Activated naive CD4-positive, alpha-beta T cell treated with anti-CD3 and anti-CD28 coated beads, Interleukin-2, amount 50 U/mL, for 16 hours (primary cell): ENCODE data around the gene SERPINI2.

ENCODE experiments used
- DNase-seq: peaks from one replicate; pipeline ENCODE4 v3.0.0-alpha.2; 2020

SERPINI2 gene, protein sequence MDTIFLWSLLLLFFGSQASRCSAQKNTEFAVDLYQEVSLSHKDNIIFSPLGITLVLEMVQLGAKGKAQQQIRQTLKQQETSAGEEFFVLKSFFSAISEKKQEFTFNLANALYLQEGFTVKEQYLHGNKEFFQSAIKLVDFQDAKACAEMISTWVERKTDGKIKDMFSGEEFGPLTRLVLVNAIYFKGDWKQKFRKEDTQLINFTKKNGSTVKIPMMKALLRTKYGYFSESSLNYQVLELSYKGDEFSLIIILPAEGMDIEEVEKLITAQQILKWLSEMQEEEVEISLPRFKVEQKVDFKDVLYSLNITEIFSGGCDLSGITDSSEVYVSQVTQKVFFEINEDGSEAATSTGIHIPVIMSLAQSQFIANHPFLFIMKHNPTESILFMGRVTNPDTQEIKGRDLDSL

DNA sequence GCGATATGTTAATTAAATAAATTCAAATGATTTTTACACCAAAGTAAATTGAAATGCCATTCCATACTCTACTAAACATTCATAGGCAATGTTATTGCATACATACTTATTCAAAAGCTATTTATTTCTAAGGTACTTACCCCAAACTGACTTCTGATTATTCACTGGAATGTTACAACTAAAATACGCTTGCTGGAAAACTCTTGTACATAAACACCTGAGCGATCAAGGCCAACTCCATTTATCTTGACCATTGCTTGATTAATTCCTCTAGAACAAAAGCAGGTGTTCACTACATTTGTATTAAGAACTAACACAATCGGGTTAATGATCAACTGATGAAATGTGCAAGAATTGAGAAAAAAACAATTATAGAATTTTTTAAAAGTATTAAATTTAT lies at the start of gene SERPINI2:
Gene SERPINI2, minus strand, starts transcription at position 180 of the 400 bp plus-strand sequence. CDS start 2,208 bp downstream, outside the sequence.
- DNase-seq: no peak

DNA sequence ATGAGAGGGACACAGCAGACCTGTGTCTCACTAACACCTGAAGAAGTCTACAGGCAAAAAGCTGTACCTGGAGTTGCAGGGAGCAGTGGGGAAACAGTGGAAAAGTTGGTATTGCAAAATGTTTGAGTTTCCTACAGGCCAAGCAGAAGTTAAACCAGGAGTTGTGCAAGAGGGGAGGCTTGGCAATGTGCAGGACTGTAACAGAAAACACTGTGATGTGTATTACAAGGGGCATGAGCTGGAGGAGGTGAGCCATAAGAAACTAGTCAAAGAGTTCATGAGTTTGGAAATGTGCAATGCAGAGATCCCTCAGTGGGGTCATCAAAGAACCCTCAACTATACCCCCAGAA lies 47.1 kb upstream of the SERPINI2 start:
- no peak for DNase-seq

DNA sequence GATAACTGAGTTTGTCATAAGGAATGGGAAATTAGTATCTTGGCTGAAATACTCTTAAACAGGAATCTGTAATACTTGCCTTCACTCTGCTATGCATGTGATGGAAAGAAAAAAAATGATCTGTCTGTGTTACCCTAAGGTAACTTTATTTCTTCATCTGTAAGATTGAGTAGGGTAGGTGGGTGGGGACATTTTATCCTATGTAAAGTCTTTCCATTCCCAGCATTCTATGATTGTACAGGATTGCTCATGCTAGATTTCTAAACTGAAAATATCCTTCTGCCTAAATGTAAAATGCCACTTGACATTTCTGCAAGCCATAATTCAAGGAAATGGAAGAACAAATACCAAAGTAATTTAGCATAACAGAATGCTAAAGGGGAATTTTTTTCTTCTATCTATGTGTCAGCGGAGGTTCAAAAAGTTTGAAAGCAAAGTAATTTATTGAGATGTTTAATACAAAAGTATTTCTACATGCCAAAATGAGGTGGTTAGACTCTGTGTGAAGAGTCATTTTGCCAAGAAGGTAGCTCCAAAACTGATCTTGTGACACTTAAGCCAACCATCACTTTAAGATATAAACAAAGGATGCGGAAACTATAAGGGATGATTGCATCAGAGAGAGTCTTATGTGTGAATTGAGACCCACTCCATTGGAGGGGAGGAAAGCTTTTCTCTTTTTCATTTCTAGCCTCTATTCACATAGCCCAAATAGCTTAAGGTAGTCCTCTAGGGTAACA lies 46.6 kb upstream of the SERPINI2 start:
- no peak for DNase-seq

DNA sequence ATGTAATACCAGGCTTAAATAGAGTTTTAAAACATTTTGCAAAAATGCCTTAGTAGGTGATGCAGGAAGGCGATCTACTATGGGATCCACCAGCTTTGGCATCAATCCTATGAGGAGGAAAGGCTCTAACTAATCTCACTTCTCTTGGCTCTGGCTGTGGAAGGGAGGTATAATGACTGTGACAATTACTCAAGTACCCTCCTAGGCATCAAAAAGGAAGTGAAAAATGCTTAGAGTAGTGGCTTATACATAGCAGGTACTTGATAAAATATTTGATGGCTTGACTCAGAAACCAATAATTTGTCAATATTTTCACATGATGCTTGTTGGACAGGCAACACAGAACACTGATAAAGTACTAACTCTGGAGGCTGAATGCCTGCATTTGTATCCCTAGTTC lies 34.1 kb upstream of the SERPINI2 start:
- DNase-seq: no peak

DNA sequence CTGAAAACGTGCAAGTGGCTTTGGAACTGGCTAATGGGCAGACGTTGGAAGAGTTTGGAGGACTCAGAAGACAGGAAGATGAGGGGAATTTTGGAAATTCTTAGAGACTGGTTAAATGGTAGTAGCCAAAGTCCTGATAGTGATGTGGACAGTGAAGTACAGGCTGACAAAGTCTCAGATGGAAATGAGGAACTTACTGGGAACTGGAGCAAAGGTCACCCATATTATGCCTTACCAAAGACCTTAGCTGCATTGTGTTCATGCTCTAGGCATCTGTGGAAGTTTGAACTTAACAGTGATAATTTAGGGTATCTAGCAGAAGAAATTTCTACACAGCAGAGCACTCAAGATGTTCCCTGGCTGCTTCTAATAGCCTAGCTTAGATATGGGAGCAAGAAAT lies 28.6 kb upstream of the SERPINI2 start:
- no peak for DNase-seq

DNA sequence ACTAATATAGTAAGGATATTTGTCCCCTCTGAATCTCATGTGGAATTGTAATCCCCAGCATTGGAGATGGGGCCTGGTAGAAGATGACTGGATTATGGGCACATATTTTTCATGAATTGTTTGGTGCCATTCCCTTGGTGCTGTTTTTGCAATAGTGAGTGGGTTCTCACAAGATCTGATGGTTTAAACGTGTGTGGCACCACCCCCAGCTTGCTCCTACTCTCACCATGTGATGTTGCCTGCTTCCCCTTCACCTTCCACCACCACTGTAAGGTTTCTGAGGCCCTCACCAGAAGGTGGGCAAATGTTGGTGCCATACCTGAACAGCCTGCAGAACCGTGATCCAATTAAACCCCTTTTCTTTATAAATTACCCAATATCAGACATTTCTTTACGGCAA lies 28.1 kb upstream of the SERPINI2 start:
- no peak for DNase-seq

DNA sequence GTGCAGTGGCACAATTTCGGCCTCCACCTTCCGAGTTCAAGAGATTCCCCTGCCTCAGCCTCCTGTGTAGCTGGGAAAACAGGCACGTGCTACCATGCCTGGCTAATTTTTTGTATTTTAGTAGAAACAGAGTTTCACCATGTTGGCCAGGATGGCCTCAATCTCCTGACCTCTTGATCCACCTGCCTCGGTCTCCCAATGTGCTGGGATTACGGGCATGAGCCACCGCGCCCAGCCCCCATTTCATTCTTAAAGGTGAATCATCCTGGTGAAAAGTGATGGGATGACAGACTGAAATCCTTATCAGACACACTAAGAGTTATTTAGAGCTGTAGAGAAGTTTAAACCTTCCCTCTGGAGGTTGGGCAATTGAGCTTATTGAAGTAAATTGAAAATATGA lies 24.1 kb upstream of the SERPINI2 start:
- DNase-seq: no peak

DNA sequence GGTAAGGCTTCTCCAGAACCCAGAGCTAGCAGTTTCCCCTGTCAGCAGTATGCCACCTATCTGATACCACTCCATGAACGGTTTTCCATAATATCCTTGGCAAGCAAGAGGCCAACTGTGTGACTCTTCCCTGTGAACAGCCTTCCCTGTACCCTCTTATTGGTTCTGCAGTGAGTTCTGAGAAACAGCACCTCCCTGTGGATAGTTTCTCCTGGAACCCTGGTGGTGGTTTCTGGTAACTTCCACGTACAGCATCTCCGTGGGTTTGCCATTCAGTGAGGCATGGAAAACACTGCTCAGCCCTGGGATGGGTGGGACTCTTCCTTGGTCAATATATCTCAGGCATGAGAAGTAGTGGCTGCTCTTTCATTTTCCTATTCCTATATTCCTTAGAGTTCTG lies 19.4 kb upstream of the SERPINI2 start:
- no peak for DNase-seq

DNA sequence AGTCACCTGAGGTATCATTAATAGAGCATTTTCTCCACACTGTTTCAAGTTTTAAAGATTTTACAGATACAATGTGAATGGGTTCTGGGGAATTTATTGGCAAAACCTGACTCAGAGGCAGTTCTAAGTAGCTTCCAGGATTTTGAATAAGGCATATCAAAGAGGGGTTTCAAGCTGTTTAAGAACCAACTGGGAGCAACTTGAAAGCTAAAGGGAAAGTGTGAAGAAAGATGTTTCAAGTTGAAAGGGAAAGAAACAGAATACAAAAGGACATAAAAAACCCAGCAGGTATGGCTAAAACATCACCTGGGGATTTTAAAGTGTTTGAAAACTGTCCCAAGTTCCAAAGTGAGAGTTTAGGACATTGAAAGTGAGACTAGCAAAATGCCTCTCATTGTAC lies 17.8 kb upstream of the SERPINI2 start:
- no peak for DNase-seq

DNA sequence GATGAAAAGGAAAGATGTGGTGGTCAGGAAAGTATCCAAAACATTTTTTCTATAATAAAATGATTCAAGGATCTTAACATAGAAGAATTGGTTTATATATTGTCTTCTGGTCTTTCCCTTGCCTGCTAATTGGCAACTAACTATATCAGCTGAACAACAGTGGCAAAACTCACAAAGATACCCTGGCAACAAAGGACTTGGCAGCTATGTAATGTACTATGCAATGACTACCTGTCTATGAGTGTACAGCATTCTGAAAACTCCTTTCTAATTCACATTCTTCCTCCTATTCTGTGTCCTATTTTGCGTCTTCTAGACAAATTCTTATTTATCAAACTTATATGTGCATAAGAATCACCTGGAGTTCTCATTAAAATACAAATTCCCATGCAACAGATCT lies 15.7 kb upstream of the SERPINI2 start:
- DNase-seq: no peak

DNA sequence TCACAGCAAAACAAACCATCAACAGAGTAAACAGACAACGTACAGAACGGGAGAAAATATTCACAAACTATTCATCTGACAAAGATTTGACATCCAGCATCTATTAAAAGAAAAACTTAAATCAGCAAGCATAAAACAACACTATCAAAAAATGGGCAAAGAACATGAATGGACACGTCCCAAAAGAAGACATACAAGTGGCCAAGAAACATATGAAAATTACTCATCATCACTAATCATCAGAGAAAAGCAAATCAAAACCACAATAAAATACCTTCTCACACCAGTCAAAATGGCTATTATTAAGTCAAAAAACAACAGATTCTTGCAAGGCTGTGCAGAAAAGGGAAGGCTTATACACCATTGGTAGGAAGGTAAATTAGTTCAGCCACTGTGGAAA lies 13.7 kb upstream of the SERPINI2 start:
- no peak for DNase-seq

DNA sequence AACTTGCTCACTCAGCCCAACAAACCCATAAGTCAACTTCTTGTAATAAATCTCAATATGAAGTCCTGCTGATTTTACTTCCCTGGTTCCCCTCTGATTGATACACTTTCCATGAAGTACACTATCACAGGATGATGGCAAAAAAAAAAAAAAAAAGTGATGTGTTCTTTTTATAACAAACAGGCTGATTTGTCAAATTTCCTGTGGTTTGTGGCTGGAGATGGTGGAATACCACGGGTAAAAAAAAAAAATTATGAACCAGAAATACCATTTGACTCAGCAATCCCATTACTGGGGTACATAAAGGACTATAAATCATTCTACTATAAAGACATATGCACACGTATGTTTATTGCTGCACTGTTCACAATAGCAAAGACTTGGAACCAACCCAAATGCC lies 10.7 kb upstream of the SERPINI2 start:
- no peak for DNase-seq

DNA sequence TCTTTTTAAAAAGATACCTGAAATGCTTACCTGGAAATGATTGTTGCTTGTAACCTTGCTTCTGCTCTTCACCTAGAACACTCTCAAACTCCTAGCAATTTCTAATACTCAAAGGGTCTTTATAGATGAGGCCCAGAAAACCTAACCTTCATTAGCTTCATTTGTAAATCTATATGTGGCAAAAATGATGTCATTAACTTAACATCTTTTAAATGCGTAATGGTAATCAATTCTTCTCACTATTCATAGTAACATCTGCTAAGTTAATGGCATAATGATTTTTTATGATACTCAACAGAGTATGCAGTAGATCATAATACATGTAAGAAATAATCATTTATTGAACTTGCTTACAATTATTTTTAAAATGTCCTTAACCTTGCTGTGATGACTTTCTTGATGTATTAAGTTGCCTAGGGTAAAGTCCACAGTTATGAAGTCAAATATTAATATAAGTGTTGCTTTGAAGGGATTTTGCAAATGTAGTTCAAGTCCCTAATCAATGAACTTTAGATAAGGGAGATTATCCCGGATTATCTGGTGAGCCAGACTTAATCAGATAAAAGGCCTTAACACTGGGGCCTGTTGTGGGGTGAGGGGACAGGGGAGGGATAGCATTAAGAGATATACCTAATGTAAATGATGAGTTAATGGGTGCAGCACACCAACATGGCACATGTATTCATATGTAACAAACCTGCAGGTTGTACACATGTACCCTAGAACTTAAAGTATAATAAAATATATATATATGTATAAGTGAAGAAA lies 10.1 kb upstream of the SERPINI2 start:
- no peak for DNase-seq

DNA sequence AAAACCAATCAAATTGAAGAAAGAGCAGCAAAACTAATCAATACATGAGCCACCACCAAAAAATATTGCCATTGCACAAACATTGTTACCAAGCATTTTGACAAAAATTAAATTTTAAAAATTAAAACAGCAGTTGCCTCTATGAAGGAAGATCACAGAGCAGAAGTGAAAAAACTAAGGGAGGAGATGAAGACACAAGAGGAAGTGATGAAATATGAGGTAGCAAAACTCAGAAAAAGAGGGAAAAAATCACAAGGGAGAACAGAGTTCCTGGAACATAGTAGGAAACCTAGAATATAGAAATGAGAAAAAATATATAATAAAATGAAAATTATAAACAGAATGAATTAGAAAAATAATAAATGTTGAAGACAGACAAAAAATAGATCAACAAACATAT lies 7.3 kb upstream of the SERPINI2 start:
- DNase-seq: no peak

DNA sequence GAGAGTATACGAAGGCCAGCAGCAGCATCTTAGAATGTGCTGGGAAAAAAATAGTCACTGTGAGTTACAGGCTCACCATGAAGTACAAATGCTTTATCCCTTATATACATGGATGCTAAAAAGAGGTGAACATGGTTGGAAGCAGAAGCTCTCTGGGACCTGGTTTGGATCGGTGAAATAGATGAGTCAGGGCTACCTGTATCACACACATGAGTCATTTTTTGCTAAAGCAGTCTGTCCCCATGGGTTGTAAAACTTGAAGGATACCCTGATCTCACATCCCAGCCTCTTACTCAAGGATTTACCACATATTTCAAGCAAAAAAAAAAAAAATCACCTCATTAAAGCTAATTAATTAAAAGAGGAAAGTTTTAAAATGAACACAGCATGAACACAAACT lies 6.9 kb upstream of the SERPINI2 start:
- no peak for DNase-seq

DNA sequence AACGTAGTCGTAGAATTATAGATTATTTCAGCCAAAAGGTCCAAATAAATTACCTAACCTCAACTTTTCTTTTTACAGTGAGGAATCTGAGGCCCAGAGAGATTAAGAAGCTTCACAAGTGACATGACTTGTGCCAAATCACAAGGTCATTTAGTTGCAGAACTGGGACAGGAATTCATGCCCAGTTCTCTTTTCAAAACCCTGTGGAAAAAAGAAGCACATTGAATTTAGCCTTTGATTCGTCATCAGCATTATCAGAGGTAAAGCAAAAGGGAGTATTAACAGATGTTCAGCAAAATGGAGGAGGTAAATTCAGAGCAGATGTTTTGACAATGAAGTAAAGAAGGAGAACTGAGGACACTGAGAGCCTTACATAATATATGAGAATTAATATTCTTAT lies 4.5 kb downstream of the SERPINI2 start:
- no peak for DNase-seq

DNA sequence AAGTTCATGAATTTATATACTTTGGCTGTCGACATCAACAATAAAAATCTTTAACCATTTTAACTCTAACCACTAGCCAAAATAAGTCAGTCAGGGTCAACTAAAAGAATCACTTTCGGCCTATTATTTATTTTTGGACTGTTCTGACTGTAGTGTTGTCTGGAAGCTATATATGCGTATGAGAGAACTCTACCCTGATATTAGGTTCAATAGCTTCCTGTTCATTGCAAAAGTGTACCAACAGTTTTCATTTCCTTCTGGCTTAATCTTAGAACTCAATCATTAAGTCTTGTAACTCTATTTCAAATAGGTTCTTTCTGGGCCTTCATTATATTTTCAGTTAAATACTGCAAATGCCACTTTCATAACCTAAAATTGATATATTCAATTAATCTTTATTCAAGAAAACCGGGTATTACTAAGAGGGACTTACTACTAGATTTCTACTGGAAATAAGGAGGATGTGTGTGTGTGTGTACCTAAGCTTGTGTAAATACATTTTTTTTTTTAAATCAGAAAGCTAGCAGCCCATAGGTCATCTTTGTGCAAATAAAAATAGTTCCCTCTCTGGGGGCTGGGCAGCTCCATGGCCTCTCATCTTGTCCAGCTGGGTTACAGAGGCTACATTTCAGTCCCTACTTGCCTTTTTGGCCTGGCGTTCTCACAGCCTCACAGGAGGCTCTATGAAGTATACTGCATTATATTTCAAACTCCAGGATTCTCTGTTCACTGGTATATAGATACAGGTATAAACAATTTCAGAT lies 5.8 kb downstream of the SERPINI2 start:
- no peak for DNase-seq

DNA sequence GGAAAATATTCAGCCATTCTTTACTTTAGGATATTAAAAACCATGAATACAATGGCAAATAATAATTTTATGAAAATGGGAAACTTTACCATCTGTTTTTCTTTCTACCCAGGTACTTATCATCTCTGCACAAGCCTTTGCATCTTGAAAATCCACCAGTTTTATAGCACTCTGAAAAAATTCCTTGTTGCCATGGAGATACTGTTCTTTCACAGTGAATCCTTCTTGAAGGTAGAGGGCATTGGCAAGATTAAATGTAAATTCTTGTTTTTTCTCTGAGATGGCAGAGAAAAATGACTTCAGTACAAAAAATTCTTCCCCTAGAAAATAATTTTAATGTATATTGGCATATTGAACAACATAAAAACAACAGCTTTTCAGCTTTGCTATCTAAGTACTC lies 6.9 kb downstream of the SERPINI2 start:
- DNase-seq: no peak

DNA sequence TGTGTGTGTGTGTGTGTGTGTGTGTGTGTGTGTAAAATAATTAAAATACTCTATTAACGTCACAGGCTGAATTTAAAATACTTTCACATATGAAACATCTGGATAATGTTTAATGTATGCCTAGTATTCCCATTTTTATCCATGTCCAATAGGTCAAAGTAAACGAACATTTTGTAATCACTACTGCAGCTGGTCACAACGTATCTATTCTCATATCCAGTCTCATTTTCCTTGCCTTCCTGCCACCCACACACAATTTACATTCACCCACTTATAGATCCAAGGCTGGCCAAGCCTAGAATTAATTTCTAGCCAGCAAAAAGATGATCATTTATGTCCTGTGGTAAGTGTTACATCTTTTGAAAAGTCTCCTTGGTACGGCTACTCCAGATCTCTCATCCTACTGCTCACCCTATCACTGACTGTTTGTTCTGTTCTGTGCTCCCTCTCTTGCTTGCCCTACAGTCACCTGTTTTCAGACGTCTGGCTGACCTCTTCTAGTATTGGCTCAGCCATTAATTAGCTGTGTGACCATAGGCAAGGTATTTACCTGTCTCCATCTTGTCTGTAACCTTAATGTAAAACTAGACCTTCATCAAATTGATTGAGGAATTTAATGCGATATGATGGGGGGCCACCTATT lies 17.6 kb downstream of the SERPINI2 start:
- DNase-seq: no peak

DNA sequence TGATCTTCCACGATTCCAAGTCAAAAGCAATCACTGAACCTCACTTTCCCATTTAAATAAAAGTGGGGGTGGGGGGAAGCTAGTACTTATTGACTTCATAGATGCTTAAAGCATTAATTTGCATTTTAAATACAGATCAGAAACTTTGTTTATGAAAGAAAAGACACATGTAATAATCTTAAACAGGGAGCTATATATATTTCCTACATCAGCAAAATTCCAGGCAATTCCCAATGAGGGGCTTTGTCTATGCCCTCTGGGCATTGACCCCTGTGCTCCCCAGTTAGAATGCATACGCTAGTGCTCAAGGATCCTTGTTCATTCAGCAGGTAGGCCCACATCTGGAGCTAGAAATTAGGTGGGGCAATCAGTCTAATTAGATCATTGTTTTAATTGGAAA lies 20.0 kb downstream of the SERPINI2 start:
- no peak for DNase-seq

DNA sequence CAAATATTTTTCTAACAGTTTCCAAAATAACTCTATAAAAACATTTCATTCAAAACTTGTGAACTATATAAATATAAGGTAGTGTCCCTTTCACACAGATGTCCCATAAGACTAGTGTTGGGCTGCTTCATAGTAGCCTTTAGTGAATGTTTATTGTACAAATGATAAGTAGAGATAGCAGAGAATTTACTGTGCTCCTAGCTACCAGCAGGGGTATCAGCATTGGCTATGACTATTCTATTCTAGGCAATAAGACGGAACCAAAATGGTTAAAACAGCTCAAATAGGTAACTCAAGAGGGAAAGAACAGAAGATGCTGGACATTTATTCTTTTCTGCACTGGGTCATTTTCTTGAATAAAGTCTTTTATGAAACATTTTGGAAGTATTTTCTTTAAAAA lies 22.6 kb downstream of the SERPINI2 start:
- DNase-seq: no peak

DNA sequence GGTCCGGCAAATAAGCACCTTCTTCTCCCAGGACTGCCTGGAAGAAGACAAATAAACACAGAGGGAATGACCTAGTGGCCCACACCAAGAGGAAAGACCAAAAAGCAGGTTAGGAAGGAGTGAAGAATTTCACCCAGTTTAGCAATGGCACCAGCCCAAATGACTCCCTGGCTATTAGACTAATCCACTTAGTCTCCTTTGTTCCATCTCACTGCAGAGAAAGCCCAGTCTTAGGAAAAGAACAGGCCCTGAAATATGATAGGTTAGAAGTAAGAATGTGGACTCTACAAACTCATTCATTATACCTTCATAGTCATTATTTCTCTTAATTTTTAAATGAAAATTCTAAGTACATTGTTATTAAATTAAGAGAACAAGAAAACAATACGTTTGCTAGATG lies 23.2 kb downstream of the SERPINI2 start:
- DNase-seq: no peak

DNA sequence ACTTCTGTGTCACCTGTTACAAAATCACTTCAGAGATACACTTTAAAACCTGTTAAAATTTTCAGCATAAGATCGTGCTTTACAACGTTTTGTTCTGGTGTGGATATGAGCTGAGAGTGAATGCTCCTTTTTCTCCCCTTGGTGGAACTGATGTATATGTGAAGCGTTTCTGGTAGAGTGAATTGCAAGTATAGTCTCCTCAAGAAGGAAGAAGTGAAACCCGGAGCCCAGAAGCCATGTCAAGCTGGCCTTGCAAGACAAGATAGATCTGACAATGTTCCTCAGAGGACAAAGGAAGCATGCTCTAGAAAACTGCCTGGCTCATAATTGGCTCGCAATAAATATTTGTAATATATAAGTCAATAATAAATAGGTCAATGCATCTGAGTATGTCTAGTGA lies 23.6 kb downstream of the SERPINI2 start:
- DNase-seq: no peak
